GM18519 (cell line): ENCODE results near the gene PRIM2.
A peak's percentile ranks its signal among the peaks of the same experiment; 100 is the strongest.
"Not testable (repeated sequence)": the region's sequence is repeated elsewhere in the genome, so short reads cannot be mapped to it uniquely, and the experiment has no call there.

Experiments
- ATAC-seq: cut with Tn5 transposase; IDR thresholded peaks from one replicate; pipeline ENCODE4 v1.9.1; 2021; ENCODE audit warnings: mild to moderate bottlenecking, moderate library complexity; ENCODE audit not compliant: unreplicated experiment, low FRiP score

The PRIM2 gene

DNA sequence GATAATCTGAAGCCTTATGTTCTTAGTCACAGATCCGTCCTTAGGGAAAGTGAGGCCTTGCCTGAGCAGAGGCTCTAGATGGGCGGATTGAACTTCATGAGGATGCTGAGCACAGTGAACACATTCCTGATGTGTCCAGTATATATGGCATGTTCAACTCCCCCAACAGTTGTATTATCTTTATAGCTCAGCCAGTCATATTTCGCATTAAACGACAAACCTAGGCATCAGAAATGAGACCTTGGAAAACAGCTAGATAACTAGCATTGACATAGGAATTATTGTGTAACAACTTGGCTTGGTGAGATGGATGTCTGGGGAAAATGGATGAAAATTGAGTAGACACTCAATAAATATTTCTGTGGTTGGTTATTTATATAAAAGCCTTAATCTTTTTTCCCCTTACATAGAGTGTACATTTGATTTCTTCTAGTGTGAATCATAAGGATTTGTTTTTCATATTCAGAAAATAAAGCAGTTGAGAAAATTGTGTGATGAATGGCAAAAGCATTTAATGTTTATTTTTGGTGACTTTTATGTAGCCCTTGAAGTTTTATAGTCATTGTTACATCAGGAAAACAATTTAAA is 169.2 kb downstream of the PRIM2 start:
- ATAC-seq, result not testable (repeated sequence)

DNA sequence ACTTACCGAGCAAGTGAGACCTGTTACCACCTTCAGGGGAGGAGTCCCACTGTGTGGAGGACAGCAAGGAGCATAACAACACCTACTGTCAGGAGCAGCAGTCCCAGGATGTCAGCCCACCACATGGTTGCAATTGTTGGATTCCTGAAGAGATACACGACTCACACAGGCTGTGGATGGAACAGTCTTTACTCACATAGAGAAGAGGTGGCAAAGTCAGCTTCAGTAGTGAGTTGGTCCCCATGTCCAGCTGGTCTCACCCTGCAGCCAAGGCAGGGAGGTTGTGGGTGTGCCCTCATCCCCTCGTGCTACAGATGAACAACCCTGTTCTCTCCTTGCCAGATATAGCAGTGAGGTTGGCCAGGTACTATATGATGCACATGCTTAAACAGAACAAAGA is 171.1 kb downstream of the PRIM2 start:
- not testable (repeated sequence) for ATAC-seq

DNA sequence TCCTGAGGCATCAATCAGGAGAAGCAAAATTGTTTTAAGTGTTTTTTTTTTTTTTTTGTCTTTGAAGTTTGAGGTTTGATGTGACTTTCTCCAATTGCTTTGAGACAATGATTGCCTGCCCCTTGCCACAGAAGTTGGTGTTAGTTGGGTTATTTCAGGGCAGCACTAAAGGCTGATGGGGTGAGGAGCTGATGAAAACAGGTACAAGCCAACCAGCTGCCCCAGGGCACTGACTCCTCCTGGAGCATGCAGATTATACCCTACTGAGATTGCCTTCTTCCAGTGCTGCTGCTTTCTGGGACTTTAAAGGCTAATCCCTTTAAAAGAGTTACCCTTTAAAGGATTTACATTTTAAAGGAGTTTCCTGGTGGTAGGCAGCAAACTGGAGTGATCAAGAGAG is 172.5 kb downstream of the PRIM2 start:
- ATAC-seq, result not testable (repeated sequence)

DNA sequence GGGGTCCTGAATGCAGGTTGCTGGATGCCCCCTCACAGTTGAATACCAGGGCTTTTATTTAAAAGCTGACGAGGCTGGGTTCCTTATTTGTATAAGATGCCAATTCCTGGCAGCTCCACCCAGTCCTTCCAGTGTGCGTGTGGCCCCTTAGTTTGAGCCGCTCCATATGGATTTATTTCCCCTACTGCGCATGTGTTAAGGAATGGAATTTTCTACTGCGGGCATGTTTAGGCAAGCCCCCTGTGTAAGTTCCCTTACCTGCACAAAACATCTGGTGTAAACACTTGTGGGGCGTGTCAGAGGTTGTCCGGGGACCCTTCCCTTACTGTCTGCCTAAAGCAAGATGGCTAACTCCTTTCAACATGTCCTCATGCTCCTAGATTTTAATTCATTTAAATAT is 174.4 kb downstream of the PRIM2 start:
- not testable (repeated sequence) for ATAC-seq

GRCh38 chr6:57496251-57496650 is 178.8 kb downstream of the PRIM2 start:
- ATAC-seq, result not testable (repeated sequence)

GRCh38 chr6:57500368-57501021 is 183.1 kb downstream of the PRIM2 start:
- not testable (repeated sequence) for ATAC-seq

DNA sequence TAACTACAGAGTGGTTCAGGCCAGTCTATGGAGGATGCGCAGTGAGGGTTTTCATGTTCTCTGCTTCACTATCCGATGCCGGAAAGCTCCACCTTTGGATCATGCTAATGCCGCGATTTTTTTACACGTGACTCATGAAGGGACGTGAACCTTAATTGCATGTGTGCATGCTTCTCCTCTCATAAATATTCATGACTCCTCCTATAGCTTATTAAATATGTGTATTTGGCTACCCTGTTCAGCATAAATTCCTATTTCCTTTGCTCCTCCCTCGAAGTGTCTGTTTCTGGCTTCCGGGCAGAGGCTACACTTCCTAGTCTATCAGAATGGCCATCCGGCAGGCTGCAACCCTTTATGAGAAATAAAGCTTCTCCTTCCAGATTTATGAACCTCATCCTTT is 185.0 kb downstream of the PRIM2 start:
- ATAC-seq, result not testable (repeated sequence)

GRCh38 chr6:57505251-57505650 is 187.8 kb downstream of the PRIM2 start:
- not testable (repeated sequence) for ATAC-seq

- not testable (repeated sequence) for ATAC-seq
These were observed 193.0 kb downstream of the PRIM2 start for GRCh38 chr6:57510390-57510789.

- not testable (repeated sequence) for ATAC-seq
These were observed 197.7 kb downstream of the PRIM2 start for GRCh38 chr6:57515171-57515570.

GRCh38 chr6:57515845-57516244 is 198.4 kb downstream of the PRIM2 start:
- not testable (repeated sequence) for ATAC-seq

GRCh38 chr6:57516776-57517175 is 199.3 kb downstream of the PRIM2 start:
- ATAC-seq, result not testable (repeated sequence)

DNA sequence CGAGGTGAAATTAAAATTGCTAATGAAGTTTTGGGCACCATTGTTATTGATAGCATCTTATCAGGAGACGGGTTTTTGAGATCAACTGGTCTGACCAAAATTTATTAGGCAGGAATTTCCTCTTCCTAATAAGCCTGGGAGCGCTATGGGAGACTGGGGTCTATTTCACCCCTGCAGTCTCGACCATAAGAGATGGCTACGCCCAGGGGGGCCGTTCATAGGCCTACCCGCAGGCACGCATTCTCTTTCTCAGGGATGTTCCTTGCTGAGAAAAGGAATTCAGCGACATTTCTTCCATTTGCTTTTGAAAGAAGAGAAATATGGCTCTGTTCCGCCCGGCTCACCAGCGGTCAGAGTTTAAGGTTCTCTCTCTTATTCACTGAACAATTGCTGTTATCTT is 201.8 kb downstream of the PRIM2 start:
- not testable (repeated sequence) for ATAC-seq

DNA sequence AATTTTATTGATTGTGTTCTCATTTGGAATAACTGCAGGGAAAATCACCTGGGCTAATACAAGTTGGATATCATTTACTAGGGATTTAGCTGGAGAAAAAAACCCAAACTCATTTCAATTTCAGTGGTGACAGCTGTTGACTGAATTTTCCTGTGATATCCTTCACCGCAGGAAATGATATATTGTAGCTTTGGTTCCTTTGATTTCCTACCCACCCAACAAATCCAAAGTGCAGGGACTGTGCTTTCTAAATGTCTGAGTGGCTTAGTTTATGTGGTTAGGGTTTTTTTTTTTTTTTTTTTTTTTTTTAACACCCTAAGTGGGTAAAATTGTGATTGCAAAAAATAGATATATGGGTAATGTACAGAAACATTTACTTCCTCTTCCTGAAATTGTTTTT is 203.7 kb downstream of the PRIM2 start:
- ATAC-seq, result not testable (repeated sequence)

DNA sequence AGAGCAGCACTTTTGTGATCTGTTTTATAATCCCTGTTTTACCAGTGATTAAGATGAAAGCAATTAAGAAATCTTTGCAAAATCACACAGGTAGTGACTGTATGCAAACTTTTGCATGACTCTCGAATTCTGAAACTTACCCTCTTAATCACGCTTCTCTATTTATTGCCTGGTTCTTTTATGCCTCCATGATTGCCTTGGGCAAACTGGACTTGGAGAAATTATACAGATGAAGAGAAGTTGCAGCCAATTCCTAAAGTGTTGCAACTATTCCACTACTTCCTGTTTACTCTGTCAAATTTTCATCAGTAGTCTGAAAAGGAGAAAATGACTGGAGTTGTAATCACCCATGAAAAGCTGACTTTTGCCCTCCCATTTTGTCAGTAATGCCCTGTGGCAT is 205.8 kb downstream of the PRIM2 start:
- ATAC-seq, result not testable (repeated sequence)

- ATAC-seq, result not testable (repeated sequence)
These were observed 212.3 kb downstream of the PRIM2 start for GRCh38 chr6:57529755-57530154.

- not testable (repeated sequence) for ATAC-seq
These were observed 215.2 kb downstream of the PRIM2 start for GRCh38 chr6:57532660-57533059.

GRCh38 chr6:57535121-57535520 is 217.7 kb downstream of the PRIM2 start:
- not testable (repeated sequence) for ATAC-seq

DNA sequence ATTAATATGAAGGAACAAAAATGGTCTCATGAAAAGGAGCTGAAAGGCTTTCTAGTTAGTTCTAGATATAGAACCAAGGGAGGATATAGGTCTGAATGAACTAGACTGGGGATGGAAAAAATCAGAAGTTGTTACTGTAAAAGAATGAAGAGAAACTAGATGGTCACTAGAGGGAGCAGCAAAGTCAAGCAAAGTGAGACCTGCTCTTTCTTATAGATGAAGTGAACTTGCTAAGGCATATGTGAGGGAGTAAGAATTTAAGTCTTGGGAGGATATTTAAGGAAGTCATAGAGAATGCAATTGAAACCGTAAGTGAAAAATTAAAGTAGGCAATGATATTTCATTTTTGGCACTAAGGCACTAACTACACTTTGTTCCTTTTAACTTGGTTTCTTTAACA is 218.6 kb downstream of the PRIM2 start:
- ATAC-seq, result peak; percentile 73

- not testable (repeated sequence) for ATAC-seq
These were observed 220.5 kb downstream of the PRIM2 start for GRCh38 chr6:57537916-57538315.

DNA sequence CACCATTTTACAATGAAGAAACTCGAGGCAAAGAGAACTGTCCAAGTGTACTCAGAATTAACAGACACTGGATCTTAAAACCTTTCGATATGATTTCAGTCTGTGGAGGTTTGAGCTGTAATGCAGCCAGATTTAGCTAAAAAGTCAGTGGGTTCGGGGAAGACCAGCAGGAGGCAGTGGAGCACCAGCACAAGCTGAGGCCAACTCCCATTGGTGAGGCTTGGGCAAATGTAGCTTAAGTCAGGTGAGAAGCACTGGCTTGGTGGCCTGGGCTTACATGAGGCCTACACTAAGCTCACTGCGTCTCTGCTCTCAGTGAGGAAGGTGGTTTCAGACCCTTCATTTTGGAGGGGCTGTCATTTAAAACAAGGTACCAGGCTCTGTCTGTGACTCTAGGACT is 234.5 kb downstream of the PRIM2 start:
- ATAC-seq, result not testable (repeated sequence)

GRCh38 chr6:57557855-57558254 is 240.4 kb downstream of the PRIM2 start:
- ATAC-seq, result not testable (repeated sequence)
